ENCODE data around the gene HDAC4. TPM values are rescaled to one million over a fixed set of nuclear protein-coding genes. Genes with fewer than 3 reads are reported as not detected.

The HDAC4 gene
- total RNA-seq, 1 experiment from 2014 or later, result 47.6 TPM

DNA sequence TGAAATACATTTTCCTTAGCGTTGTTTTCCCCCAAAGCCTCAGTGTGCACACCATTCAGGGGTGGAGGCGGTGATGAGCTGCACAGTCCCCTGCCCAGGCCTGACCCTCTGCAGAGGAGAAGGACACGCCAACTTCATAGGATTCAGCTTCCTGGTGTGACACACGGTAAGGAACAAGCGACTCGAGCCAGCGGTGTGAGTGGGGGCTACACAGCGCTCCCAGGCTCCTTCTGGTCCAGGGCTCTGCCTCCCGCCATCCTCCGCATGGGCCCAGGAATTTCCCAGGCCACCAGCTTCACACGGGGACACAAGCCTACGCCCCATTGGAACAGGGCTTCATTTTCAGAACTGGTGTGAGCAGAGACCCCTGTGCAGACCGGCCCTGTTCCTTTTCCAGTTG, 272.1 kb downstream of the HDAC4 start:
- CTCF ChIA-PET, result no interaction called here
- POLR2A ChIA-PET, result no interaction called here
- intact Hi-C loops (cut with micrococcal nuclease), result no loop called here
- H3K4me1 ChIP-seq (ENCODE audit: control insufficient read depth in 1 of 2, insufficient read depth in 2 of 2, low read length in 2 of 2), result no peaks in the 10 kb centered on the region
- H3K36me3 ChIP-seq (ENCODE audit: control insufficient read depth in 1 of 2, insufficient read depth in 2 of 2, low read length in 2 of 2), result peaks cover 5 to 13% of the 10 kb centered on the region in 2 experiments; a peak in 3 of 4 replicates
- no peak overlapping the region for H3K9ac ChIP-seq (ENCODE audit: low read length)
- no peaks in the 10 kb centered on the region for H3K9me3 ChIP-seq (ENCODE audit: control insufficient read depth in 1 of 2, insufficient read depth in 1 of 2, low read depth in 1 of 2, low read length in 2 of 2)
- TF ChIP-seq ZFX (IDR thresholded peaks at IDR 0.05), result no peak
- TF ChIP-seq SRF (IDR thresholded peaks at IDR 0.05; ENCODE audit: low read depth), result no peak
- TF ChIP-seq FOSL1 (IDR thresholded peaks at IDR 0.05; ENCODE audit: low read depth), result no peak
- no peak for TF ChIP-seq EZH2phosphoT487 (IDR thresholded peaks at IDR 0.05; ENCODE audit: borderline replicate concordance)
- no peak for TF ChIP-seq POLR2A (IDR thresholded peaks at IDR 0.05; ENCODE audit: borderline replicate concordance, extremely low read depth, insufficient read depth, insufficient read length)
- no peak for TF ChIP-seq SIN3A (IDR thresholded peaks at IDR 0.05; ENCODE audit: low read depth)
- TF ChIP-seq JUND (IDR thresholded peaks at IDR 0.05), result no peak
- TF ChIP-seq POLR2AphosphoS5 (IDR thresholded peaks at IDR 0.05; ENCODE audit: low read depth, low read length), result no peak
- no peak for TF ChIP-seq YY1 (IDR thresholded peaks at IDR 0.05; ENCODE audit: extremely low read depth, insufficient replicate concordance, low read depth, low read length)
- no peak for TF ChIP-seq EZH2 (IDR thresholded peaks at IDR 0.05)
- no peak for TF ChIP-seq CBX3 (IDR thresholded peaks at IDR 0.05; ENCODE audit: low read depth)
- TF ChIP-seq, protein P1, sequence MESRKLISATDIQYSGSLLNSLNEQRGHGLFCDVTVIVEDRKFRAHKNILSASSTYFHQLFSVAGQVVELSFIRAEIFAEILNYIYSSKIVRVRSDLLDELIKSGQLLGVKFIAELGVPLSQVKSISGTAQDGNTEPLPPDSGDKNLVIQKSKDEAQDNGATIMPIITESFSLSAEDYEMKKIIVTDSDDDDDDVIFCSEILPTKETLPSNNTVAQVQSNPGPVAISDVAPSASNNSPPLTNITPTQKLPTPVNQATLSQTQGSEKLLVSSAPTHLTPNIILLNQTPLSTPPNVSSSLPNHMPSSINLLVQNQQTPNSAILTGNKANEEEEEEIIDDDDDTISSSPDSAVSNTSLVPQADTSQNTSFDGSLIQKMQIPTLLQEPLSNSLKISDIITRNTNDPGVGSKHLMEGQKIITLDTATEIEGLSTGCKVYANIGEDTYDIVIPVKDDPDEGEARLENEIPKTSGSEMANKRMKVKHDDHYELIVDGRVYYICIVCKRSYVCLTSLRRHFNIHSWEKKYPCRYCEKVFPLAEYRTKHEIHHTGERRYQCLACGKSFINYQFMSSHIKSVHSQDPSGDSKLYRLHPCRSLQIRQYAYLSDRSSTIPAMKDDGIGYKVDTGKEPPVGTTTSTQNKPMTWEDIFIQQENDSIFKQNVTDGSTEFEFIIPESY (IDR thresholded peaks at IDR 0.05; ENCODE audit: extremely low read depth, insufficient replicate concordance, low read length), result no peak
- TF ChIP-seq ELF1 (IDR thresholded peaks at IDR 0.05; ENCODE audit: borderline replicate concordance, low read depth), result no peak
- TF ChIP-seq CEBPB (IDR thresholded peaks at IDR 0.05; ENCODE audit: low read depth), result no peak
- no peak for TF ChIP-seq REST (IDR thresholded peaks at IDR 0.05; ENCODE audit: low read depth)
- TF ChIP-seq ATF3 (IDR thresholded peaks at IDR 0.05), result no peak
- no peak for TF ChIP-seq CTCF (IDR thresholded peaks at IDR 0.05 in 2 of 3, conservative IDR thresholded peaks at IDR 0.05 in 1 of 3; ENCODE audit: borderline replicate concordance in 1 of 3, insufficient read depth in 1 of 3, low read depth in 2 of 3, low read length in 2 of 3)
- no peak overlapping the region for H2AFZ ChIP-seq (ENCODE audit: low read depth, low read length, poor library complexity, severe bottlenecking)
- H3K4me3 ChIP-seq (replicated peaks in 1 of 2; ENCODE audit: low read depth in 1 of 2, low read length in 2 of 2), result no peak overlapping the region
- no peak overlapping the region for H3K4me2 ChIP-seq (ENCODE audit: low read length)
- RAD21 ChIA-PET (ENCODE audit: low non-redundant PET in 1 of 2, low total read pairs in 2 of 2, uncharacterized antibody in 2 of 2, unreplicated experiment in 2 of 2), result no interaction called here
- H4K20me1 ChIP-seq (ENCODE audit: insufficient read depth), result no peaks in the 10 kb centered on the region
- H3K27me3 ChIP-seq (ENCODE audit: insufficient read depth, low read length), result no peaks in the 10 kb centered on the region
- no peak for ATAC-seq
- no TSS peak for BruUV-seq (replicated peaks)
- no peak for DNase-seq (ENCODE audit: low read depth, low spot score)
- no peak overlapping the region for H3K27ac ChIP-seq (ENCODE audit: low read depth, low read length)
- no peaks in the 10 kb centered on the region for H3K9me2 ChIP-seq (ENCODE audit: insufficient read depth)
- H3K79me2 ChIP-seq (ENCODE audit: insufficient read depth, low read length), result no peaks in the 10 kb centered on the region
